Occipital lobe (tissue), 2 donors: ENCODE data around the gene ATP5MC2. TPM values are rescaled to one million over a fixed set of nuclear protein-coding genes. Genes with fewer than 3 reads are reported as not detected.
A peak's percentile ranks its signal among the peaks of the same experiment; 100 is the strongest.
"Not testable (repeated sequence)": the region's sequence is repeated elsewhere in the genome, so short reads cannot be mapped to it uniquely, and the experiment has no call there.

Source experiments
- DNase-seq: peaks from one replicate; lab custom pipeline; 2025; lab: John Stamatoyannopoulos, UW
- total RNA-seq: library from RNA; depleted of rRNA; stranded (reverse); fragments of >200 nt; gene quantifications from one replicate; pipeline ENCODE4 v1.2.3, GENCODE V29; 2014

The ATP5MC2 gene
- total RNA-seq = 61.8 TPM

DNA sequence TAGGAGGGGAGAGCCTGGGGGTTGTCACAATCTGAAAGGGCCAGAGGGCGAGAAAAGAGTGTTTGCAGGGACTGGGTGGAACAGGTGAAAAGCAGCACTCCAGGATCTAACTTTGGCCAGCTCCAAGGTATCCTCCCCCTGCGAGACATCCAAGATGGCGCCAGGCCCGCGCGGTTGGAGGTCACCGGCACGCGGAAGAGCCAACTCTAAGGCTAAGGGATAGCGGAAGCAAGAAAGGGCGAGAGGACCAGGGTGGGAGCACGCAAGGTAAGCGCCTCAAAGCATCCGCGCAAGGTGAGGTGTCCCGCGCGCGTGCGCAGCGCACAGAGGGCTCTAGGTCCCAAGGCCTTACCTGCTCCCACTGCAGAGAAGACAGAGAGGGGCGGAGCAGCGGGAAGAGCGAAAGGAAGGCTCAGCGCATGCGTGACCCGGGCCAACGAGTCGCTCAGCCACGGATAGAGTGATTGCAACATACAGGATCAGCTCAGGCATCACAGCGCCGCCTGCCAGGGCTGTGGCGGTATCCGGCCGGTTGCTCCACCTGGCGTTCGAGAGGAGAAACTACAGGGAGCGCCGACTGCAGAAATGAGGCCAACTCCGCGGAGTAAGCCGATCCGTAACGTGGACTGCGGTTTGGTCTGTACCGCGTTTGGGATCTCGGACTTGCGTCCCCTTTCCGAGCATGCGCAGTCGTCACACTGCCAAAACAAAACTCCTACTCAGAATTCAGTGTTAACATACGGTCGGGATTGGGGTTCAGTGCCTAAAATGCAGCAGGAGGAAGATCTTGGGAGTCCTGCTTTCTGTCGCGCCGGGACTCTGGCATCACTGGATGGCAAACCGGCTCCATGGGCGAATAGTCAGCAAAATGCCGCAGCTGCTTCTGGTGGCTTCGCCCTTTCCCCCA lies at the start of gene ATP5MC2:
ATP5MC2 (minus strand) TSS at position 383 of the 907 bp plus-strand sequence. CDS start 3,469 bp downstream, outside the sequence.
- DNase-seq = peak; percentile 98

DNA sequence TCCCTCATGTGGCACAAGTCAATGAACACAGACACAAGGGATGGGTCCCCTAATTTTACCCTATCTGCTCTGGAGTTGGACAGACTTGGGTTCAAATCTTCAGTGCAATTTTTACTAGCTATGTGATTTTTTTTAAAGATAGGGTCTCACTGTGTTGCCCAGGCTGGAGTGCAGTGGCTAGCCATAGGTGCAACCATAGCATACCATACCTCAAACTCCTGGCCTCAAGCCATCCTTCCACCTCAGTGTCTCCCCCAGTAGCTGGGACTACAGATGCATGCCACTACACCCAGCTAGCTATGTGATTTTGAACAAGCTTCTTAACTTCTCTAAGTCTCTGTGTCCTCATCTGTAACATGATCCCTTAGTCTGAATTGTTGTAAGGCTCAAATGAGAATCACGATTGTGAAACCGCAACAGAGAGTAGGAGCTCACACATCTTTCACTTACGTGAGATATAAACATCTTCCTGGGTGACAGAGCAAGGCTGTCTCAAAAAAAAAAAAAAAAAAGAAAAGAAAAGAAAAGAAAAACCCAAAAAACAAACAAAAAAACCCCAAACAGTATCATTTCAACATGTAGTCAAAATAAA lies 46.7 kb upstream of the ATP5MC2 start:
- DNase-seq = no peak

DNA sequence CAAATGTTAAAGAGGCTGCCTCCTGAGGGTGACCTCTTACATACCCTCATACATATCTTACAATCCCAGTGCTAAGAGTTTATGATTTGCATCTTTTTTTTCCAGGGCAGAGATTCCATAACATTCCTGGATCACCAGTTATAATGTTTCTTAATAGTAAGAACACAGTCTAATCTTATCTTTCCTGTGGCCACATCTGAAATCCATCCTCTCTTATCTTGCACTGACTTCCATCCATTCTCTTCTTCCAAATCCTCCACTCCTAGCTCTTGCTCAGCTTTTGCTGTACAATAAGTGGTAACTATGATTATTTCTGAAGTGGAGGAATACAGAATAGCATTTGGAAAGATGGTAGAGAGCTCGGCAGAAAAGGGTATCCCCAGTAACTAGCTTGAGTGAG lies 45.1 kb upstream of the ATP5MC2 start:
- DNase-seq = no peak

DNA sequence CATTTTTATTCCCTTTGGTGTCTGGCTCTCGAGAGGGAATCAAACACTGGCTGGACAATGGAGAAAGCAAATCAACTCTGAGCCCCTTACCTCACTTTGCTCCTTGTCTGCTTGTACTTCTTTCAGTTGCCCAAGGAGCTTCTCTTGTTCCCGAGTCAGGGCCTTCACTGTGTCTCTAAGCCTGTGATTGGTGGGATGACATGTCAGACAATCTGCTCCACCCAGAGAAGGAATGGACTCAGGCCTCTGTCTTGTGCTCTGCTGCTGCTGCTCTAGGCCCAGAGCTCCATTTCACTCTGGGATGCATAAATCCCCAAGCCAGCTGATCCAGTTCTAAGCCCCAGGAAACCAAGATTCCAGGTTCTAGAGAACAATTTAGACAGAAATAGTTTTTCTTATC lies 43.8 kb upstream of the ATP5MC2 start:
- no peak for DNase-seq

DNA sequence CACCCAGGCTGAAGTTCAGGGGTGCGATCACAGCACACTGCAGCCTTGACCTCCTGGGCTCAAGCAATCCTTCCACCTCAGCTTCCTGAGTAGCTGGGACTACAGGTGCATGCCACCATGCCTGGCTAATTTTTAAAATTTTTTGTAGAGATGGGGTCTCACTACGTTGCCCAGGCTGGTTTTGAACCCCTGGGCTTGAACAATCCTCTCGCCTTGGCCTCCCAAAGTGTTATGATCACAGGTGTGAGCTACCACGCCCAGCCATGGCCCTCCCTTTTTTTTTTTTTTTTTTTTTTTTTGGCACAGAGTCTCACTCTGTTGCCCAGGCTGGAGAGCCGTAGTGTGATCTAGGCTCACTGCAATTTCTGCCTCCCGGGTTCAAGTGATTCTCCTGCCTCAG lies 42.7 kb upstream of the ATP5MC2 start:
- DNase-seq = not testable (repeated sequence)

DNA sequence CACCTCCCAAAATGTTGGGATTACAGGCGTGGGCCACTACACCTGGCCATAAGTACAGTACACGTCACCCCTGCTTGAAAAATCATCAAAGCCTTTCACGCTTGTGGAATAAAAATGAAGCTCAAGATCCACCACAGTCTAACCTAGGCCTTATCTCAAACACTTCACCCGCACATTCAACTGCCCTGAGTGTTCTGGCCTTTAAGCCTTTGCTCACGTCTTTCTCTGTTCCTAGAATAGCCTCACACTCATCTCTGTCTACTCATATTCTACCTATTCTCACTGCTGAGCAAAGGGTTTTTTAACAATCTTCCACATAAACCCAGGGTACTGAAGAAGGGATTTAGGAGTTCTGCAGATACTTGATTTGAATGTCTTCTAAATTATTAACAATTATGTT lies 41.4 kb upstream of the ATP5MC2 start:
- DNase-seq = no peak

DNA sequence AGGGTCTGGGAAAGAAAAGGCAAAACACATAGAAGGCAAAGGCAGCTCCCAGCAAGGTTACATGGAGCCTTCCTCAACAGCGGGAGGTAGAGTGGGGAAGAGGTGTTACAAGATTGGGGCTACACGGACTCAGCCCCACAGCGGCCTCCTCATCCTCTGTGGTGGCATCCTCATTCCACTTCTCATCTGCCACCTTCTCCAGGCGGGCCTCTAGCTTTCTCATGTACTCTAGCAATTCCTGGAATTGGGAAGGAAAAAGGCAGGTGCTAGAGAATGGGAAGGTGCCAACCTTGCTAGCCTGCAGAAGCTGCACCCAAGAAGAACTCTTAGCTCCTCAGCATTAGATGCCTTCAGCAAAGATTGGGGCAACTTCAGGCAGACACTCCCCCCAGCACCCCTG lies 38.1 kb upstream of the ATP5MC2 start:
- DNase-seq = no peak

DNA sequence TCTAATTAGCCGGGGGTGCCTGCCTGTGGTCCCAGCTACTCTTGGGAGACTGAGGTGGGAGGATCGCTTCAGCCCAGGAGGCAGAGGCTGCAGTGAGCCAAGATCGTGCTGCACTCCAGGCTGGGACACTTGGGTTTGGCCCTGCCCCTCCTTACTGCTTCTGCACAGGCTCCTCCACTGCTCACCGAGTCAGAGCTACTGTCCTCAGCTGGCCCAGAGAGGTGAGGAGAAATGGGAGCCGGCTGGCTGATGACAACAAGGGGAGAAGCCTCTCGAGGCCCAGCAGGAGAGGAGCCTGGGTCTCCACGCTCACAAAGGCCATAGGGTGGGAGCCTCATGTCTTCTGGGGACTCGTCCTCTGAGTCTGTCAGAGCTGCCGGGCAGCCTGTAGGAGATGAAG lies 37.6 kb upstream of the ATP5MC2 start:
- no peak for DNase-seq

DNA sequence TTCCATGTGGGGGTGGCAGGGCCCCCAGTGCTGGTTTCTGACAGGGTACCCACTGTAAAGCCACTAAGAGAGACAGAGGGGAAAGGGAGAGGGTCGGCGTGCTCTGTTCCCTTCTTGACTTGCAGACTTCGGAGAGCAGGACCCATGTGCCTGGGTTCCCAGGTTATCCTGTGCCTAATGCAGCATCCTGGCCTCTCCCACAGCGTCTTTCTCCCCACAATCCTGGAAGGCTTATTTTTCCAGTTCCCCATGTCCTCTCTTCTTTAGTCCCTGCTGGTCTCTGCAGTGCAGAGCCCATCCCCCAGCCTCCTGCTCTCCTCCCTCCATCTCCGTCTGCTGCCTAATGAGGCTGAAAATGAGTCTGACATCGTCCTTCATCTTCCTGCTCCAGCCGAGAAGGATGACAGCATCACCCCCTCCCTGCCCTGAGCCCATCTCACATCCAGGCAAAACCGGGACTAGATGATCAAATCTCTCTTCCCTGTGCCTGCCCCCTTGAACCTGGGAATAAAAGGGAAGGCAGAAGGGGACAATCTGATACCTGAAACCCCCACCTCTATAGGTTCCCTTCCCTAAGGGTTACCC lies 36.3 kb upstream of the ATP5MC2 start:
- DNase-seq = no peak

DNA sequence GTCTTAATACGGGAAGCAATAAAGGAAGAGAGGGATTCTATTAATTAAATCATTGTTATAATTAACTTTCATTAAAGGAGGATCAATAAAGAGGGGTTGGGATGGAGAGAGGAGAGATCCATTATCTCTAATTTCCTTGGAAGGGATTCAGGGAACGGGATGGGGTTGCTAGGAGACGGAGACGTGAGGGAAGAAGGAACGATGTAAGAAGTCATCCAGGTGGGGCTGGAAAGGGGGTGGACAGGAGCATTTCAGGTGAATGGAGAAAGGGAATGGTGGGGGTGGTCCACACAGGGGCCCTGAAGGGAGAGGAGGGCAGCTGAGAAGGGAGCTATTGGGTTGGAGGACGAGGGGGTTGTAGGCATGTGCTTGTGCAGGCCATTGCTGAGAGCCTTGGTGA lies 34.2 kb upstream of the ATP5MC2 start:
- no peak for DNase-seq

DNA sequence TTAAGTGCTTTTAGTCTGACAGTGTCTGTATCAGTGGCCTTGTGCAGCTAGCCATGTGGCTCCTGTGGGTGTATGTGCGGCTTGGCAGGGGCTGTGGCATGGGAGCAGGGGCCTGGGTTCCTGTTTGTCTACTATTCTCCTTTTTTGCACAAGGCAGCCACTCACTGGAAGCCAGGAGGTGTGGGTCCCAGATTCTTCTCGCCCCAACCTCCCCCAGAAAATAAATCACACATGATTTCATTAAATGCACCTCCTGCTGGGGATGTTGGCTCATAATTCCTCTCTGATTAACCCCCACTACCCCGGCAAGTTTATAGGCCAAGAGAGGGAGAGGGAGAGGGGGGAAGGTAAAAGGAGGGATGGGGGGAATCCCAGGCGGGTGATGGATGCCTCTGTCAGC lies 33.8 kb upstream of the ATP5MC2 start:
- no peak for DNase-seq

DNA sequence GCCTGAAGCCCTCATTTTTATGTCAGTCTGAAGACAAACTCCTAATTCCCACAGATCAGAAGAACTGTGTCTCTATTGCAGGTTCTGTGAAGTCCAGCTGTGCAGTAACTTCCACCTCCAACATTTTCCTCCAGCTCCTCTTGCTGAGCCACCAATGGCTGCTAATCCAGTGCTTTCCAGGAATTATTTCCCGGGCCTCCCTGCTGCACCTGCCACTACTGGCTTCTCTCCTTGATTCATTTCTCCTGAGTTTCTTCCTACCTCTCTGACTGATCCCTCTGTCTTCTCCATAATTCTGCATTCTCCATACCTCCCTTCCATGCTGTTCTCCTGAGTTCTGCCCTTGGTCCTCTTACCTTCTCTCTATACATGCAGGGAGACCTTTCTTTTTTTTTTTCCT lies 30.2 kb upstream of the ATP5MC2 start:
- no peak for DNase-seq

DNA sequence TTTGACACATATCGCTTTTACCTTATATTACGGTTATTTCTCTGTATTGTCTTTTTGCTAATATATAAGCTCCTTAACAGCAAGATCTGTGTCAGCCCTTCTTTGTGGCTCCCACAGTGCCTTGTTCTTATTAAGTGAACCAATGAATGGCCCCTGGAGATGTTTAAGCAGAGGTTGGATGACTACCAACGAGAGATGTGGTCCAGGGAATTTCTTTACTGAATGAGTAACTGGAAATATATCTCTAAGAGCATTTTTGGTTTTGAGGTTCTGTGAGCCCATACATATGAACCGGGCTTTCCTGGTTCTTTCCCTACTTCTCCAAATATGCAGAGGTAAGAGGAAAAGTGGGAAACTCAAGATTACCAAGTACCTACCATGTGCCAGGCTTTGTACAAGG lies 27.9 kb upstream of the ATP5MC2 start:
- no peak for DNase-seq

DNA sequence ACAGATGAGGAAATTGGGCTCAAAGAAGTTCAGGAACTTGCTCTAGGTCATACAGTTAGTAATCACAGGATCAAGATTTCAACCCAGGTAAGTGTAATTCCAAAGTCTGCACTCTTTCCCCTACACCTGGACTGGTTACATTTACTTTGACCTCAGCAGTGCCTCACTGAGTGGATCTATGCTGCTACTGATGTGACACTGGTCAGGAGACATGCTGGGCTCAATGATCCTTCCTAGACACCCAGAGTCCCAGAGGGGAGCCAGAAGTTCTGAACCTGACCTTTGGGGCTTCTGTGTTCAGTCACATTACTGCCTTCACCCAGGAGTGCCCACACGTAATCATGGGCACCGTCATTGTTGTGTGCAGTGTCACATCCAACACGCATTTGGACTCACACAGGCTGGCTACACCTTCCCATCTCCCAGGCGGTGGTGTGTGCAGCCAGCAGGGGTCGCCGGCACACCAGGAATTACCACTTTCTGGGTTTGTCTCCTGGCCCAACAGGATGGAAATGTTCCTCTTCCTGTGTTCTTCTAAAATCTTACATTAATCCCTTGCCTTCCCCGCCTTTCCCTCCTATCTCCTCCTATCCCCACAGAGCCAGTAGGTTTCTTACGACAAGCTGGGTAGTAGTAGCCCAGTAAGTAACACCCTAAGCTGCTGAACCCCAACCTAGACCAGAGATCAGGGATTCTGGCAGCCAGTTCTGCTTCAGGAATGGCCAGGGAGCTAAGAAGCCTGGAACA lies 25.8 kb upstream of the ATP5MC2 start:
- peak; percentile 71 for DNase-seq

DNA sequence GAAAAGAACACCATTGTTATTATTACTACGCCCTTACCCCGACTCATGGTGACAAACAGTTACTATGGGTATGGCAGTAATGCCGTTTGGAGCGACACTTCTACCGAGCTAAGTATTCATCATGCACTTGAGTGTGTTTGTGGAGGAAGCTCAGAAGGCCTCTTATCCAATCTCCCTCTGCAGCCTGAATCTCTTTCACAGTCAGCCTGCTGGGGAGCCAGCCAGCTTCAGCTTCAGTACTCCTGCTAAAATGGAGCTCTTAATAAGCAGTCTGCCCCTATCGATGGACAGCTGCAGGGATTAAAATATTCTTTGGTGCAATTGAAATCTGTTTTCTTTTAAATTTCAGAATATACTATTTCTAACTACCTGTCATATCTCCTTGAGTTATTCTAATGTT lies 24.7 kb upstream of the ATP5MC2 start:
- no peak for DNase-seq

DNA sequence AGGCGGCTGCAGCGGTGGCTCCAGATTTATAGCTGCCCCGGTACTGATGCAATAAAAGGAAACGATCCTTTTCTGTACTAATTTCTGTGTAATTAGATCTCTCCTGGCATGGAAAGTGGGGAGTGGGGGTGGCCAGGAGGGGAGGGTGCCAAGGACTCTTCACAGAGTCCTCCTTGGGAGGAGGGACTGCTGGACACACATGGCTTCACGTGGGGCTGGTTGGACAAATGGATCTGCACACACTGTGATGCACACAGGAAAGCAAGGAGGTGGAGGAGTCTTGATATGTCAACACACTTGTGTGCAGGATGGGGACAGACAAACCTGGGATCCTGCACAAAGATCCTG lies 23.8 kb upstream of the ATP5MC2 start:
- DNase-seq = no peak

DNA sequence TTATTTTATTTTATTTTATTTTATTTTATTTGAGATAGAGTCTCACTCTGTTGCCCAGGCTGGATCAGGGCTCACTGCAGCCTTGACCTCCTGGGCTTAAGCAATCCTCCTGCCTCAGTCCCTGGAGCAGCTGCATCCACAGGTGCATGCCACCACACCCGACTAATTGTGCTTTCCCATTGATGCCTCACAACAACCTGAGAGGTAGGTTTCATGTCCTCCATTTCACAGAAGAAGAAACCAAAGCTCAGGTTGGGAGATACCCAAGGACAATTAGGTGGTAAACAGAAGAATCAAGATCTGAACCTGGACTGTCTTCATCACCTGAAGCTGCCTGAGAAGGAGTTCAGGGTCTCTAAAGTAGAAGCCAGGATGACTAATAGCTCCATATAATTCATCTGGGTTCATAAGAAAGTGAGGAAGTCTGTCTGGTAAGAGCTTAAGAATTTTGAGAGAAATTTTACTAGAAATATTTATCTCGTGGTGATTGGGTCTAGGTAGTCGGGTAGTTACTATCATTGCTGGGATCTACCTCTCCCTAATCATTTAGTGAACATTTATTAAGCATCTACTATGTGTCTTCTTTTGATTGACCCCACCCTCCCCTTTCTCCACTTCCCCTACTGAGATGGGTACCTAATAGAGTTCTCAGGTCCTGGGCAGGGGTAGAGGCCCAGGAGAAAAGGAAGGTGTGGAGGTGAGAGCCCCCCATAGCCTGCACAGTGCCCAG lies 23.2 kb upstream of the ATP5MC2 start:
- no peak for DNase-seq

DNA sequence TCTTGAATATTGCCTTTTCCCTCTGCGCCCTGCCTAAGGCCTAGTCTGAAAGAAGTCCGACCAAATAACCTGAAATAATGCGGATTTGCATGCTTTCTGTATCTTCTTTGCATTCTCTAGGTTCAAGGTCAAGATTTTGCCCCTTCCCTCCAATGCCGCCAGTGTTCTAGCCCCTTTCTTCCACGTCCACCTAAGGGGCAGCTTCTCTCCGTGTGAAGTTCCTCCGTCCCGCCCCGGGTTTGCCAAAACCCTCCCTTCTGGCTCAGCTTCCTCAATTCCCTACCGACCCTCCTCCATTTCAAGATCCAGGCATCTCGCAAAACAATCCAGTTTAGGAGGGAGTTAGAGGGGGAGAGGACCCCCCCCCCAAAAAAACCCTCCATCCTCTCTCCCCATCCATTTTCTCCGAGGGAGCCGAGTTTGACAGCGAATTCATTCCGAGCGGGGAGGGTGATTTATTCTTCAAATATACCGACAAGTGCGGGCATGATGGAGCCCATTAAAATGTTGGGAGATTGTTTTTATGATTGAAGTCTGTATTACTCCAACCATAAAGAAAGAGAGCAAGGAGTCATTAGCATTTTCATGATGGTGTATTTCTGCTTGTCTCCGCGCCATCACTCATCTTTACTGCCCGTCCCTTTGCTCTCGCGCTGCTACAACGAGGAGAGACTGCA lies 20.9 kb upstream of the ATP5MC2 start:
- no peak for DNase-seq

DNA sequence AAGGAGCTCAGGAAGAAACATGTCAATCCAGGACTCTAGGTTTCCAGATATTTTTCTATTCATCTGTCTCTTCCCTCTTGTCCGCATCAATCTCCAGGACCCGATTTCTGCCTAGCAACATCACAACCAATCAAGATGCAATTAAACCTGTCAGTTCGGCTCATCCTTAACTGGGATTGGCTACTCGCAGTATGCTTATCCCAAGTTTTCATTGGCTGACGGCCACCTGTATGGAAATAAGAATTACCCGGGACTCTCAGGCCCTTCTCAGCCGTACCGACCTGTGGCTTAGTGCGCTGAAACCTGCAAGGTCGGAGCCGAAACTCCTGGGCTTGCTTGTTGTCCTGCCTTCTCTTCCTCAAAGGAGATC lies 20.4 kb upstream of the ATP5MC2 start:
- DNase-seq = peak; percentile 56

DNA sequence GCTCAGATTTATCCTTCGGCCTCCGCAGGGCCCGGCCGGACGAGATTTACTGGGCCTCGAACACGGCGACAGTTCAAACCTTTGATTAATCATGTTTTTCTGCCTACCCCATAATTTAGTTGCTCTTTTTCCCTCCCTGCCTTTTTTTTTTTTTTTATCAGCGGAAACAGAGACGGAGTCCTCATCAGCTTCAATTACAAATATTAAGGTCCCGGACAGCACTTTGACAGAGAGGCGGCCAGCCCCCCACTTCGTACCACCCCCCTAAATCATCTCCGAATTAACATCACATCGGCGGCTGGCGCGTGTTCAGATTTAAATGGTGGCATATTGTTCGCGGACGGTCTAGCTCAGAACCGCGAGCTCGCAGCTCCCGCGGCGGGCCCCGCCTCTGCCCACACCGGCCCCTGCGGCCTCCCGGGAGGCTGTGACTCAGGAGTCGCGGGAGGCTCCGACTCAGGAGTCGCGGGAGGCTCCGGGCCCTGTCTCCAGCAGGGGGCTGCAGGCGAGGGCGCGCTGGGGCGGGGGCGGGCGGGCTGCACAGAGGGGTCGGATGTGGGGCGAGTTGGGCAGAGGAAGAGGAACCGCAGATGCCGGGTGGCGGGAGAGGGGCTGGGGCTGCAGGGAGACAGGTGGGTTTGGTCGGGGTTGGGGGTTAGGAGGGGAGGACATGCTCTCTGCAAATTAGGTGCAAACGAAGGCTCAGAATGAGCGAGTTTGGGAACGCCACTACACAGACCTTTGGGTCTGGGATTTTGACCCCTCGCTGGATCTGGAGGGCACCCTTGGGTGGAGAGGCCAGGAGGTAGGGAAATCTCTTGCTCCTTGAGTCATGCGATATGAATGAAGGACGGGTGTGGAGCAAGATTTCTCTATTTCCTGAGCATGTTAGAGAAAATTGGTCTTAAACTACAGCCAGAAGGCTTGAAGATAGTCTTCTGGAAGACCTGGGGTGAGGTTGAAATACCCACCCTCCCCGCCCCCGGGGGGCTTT lies 19.6 kb upstream of the ATP5MC2 start:
- DNase-seq = no peak
